ENCODE data around the gene CDH4.
"Not testable (repeated sequence)": the region's sequence is repeated elsewhere in the genome, so short reads cannot be mapped to it uniquely, and the experiment has no call there.

Gene CDH4

DNA sequence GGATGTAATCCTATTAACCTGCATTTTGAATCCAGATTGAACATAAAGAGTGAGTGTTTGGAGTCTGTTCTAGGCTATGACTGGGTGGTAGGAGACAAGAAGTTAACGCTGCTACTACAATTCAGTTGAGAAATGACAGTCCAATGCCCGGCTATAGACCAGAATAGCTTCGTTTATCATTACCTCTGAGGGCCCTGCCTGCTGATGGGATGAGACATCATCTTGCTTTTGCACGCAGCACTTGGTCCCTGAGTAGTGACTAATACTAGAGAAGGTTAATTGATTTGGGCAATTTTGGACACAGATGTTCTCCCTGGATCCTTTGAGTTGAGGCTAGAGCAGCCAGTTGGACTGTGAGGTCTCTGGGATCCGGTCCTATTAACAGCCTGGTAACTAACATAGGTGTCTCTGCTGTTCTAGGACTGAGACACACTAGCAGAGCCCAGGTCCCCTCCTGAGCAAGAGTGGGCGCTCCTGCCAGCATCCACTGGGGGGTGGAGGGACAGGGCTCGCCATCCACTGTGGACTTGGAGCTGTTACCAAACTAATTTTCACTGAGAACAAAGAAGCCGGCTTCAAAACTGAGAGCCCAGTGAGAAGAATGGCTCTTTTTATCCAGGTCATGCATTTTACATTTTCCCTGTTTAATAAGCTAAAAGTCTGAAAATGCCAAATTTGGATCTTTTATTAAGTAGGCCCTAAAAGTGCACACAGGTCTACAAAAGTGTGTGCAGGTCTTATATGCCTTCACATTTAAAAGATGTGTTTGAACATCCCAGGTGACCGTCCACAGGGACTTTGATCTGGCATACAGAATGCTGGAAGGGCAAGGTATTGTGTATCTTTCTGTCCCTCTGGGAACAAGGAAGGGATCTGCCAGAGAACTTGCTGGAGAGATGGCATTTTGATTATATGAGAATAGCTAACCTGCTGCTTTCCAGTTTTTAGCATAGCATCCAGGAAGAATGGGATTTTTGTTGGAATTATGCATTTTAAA, 212.5 kb downstream of the CDH4 start:
- DNase-seq, result peak; percentile 42

DNA sequence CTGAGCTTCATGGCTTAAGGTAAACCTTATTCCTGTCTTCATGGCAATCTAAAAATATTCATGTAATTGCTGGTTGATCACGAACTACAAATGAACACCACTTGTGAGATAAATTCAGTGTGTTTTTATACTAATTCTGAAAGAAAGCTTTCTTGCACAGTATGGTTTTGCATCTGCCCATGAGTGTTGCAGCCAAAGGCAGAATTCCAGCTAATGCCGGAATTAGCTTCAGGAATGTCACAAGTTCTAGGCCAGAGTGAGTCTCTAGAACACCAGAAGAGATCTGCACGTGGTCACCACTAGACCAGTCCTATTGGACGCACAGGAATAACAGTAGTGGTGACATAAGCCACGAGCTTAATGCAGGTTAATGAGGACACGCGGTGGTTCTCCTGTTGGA, 223.7 kb downstream of the CDH4 start:
- no peak for DNase-seq

DNA sequence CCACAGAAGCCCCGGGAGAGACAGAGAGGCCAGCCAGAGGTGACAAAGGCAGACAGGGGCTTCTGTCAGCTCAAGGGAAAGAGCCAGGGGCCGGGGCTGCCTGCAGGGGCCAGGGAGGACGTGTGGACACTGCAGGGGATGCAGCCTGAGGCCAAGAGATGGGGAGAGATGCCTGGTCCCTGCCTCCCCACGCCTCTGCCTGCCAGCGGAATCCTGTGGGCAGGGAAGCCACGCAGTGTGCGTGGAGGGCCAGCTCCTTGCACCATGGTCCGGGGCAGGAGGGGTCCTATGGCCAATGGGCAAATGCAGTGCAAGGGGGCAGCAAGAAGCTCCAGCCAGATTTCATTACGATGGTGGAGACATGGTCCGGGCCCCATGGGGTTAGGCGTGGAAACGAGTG, 224.9 kb downstream of the CDH4 start:
- no peak for DNase-seq

DNA sequence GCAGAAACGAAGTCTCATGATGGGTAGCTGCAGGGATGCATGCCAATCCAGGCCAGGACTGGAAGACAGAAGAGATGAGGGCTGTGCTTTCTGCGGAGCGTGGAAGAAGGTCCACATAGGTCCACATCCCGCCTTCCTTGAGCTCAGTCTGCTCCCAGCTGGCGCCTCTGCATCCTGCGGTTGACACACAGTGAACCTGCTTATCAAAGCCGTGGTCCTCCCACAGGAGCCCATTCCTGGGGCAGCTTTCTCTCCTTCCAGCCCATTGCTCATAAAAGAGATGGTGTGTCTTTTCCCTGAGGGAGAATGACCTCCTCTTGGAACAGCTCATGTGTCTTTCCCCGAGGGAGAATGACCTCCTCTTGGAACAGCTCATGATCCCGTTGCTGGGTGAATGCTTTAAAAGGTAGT, 225.4 kb downstream of the CDH4 start:
- no peak for DNase-seq

DNA sequence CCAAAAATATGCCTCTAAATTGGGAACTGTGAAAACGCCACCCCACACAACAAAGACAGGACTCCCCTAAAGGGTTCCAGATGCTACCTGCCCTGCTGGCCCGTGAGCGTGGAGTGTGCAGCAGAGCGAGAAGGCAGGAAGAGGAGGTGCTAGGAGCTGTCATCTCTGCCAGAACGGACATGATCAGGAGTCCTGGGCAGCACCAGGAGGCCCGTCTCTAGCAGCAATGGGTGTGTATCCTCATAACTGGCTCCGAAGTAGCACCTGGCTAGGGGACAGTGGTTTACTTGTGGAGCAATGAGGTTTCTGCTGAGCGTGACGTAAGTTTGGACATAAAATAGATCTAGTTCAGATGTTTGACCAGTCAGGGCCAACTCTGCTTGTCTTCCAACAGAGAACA, 226.0 kb downstream of the CDH4 start:
- DNase-seq, result no peak

DNA sequence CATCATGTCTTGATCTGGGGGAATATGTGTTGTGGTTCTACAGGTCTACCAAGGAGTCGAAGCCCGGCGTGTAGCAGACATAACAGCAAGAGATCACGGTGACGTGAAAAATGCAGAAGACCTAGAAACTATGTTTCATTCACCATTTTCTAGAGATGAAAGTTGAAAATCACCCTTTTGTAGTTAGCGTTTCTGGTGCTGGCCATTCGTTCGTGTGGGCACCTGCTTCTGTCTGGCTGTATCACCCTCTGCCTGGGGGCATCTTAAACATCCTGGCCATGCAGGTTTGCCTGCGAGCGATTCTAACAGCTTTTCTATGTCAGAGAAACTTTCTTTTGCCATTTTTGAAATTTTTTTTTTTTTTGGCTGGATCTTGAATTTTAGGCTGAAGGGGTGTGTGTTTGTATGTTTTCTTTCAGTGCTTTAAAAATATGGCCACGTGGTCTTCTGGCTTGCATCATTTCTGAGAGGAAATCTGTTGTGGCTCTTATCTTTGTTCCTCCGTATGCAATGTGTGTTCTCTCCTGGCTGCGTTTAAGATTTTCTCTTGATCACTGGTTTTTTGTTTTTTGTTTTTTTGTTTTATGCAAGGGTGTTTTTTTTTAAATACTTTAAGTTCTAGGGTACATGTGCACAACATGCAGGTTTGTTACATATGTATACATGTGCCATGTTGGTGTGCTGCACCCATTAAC, 226.7 kb downstream of the CDH4 start:
- no peak for DNase-seq

DNA sequence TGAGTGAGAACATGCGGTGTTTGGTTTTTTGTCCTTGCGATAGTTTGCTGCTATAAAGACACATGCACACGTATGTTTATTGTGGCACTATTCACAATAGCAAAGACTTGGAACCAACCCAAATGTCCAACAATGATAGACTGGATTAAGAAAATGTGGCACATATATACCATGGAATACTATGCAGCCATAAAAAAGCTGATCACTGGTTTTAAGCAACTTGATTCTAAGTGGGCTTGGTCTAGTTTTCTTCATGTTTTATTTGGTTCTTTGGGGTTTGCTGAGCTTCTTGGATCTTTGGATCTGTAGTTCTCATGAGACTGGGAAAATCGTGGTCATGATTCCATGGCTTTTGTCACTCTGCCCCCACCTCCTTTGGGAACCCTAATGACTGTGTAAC, 227.4 kb downstream of the CDH4 start:
- not testable (repeated sequence) for DNase-seq

DNA sequence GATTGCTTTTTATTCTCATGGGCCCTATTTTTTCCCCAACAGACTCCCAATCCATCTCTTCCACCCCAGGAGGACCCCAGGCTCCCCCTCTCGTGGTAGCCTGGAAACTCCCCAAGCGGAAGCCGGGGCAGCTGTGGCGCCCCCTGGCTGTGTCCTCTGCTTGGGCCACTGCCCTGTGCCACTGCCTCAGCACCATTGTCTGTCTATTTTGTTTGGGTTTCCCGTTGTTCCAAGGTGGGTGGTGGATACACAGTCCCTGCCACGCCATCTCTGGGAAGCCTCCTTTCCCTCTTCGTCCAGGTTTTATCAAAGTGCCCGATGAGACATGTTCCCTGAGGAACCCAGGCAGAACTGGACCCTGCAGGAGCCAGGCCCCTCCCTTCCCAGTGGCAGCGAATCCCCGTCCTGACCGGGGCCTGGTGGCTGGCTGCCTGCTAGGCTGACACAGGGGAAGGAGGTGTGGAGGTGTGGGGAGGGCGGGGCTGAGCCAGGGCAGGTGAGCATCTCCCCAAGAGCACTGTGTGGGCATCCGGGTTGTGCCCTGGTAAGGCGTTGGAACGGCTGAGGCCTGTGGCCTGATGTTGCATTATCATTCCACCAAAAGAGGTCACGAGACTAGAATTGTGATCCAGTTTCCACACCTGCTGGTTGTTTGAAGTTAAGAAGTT, 228.2 kb downstream of the CDH4 start:
- DNase-seq, result no peak

DNA sequence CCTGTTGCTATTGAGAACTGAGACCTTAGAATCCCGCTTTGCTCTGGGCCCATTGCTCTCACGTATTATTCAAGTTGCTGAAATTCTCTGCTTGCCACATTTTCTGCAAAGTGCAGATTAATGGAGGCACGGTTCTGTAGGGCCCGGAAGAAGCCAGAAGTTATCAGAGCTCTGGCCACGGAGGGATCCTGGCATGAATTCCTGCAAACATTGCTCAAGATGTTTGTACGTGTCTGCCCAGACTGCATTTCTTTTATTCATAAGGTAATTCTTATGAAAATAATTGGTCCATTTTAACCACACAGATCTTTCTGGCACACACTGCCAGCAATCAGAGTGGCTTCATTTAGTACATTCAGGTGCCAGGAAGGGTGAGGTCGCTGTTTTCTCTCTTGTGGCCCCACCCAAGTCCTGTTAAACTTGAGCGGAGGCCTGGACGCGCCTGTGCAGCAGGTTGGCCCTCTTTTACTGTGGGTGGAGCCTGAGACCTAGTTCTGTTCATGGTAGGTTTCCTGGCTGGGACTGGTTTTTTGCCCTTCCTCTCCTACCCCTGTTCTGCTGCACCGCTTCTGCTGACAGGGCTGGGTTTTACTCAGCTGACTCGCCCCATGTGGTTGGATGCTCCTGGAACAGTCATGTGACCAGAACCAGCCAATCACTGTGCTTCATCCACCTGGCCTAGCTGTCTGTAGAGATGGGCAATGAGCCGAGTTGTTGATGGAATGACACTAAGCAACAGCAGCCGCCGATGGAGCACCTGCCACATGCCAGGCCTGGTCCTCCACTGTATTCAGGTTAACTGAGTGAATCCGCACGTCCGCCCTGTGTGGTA, 230.2 kb downstream of the CDH4 start:
- DNase-seq, result no peak

DNA sequence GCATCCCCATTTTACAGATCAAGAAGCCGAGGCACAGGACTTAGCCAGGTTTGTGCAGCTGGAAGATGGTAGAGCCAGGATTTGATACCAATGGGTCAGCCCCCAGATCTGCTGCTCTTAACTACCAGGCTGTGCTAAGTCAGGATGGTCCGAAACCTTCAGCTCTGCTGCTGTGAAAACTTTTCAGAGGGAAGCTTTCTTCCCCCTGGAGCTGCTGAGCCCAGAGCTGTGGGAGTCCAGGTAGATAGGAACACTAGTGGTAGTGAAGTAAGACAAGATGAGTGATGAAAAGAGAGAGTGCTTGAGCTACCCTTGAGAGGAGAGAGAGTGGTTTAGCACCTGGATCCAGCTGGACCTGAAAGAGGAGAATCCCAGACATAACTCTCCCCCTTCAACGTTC, 230.8 kb downstream of the CDH4 start:
- DNase-seq, result no peak

DNA sequence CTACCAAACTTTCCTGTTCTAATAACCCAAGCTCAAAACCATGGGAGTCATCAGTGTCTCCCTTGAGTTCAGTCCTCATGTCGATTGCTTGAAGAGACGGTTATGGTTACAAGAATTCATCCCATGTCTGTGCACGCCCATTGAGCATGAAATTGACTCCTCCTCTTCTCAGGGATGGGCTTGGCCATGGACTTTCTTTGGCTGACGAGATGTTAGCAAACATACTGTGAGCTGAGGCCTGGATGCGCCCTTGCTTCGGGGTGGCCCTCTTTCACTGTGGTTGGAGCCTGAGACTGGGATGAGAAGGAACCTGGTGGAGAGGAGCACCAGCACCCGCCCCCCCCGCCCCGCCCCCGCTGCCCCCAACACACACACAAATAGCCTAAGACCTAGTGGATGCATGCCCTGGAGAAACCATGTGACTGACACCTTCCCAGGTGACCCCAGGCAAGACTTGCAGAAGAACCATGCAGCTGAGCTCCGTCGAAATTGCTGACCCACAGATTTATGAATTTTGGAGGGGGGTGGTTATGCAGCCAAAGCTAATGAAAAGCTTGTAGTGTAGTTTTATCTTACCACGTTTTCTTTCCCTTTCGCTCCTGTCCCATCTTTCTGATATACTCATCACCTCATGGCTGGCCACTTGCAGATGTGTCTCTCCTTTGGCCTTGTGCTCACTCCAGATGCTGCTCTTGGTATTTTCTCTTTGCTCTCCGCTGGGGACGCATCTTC, 231.4 kb downstream of the CDH4 start:
- DNase-seq, result no peak

DNA sequence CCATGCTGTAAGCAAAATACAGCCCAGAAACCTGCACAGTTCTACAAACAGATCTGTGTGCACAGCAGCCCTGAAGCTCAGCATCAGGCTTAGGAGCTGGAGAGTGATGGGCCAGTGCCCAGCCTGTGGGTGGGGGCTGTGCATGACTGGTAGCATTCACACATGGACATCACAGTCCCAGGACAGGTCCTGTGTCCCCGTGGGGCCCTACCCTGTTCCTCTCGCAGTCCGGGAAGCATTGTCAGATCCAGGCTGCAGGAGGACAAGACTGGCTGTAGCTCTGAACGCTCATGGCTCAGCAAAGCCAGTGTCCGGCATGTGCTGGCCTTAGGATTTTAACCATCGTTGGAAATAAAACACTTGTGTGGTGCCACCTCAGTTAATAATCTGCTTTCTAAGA, 234.1 kb downstream of the CDH4 start:
- no peak for DNase-seq

DNA sequence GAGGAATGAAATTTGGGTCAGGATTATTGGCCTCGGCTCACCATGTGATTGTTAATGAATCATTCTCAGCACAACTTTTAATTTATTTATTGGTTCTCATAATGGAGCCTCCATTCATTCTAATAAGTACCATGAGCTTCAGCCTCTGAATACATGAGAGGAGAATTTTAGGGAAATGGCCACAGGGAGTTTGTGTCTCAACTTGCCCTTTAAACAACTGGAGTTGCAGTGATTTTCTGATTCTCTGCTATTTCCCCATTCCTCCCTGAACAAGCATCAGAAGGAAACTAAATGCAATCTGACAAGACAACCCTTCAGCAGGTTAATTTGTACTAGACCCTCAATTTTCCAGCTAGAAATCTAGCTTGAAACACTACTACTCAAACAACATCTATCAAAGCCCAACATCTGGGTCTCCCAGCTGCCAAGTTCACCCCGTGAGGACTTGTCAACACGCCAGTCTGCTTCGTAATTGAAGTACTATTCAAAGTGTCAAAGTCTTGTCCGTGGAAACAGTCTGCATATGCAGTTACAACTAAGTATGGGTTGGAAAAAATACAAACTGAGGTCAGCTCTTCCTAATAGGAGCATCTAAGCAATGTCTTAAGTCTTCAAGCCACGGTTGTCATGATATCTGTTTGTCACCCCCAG, 235.4 kb downstream of the CDH4 start:
- DNase-seq, result no peak

DNA sequence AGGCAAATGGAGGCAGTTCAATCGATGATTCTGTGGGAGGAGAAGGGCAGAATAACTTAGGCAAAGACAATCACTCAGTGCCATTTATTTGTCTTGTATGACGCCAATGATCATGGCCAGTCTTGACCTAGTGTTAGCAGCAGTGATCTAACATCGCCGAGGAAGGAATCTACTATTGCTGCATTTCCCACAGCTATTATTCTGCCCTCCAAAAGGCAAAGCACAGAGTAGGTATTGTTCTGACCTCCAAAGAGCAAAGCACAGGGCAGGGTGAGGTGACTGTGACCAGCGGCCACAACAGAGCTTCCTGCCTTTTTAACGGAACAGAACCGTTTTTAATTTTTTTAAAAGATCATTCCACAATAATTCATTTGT, 235.9 kb downstream of the CDH4 start:
- no peak for DNase-seq

DNA sequence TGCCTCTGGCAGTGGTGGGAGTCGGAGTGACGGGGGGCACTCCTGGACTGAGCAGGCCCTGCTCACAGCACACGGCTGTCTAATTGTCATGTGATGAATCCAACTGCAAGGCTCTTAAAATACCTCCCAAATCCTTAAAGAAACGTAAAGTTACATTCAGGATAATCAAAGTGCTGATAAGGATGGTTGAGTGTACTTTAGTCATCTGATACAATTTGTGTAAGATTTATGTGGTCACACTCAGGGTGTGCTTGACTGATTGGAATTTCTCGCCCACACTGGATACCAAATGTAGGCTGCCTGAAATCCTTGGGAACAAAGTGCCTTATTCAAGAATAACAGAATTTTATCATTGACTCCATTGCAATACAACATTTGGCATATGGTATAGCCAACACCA, 238.7 kb downstream of the CDH4 start:
- DNase-seq, result no peak

DNA sequence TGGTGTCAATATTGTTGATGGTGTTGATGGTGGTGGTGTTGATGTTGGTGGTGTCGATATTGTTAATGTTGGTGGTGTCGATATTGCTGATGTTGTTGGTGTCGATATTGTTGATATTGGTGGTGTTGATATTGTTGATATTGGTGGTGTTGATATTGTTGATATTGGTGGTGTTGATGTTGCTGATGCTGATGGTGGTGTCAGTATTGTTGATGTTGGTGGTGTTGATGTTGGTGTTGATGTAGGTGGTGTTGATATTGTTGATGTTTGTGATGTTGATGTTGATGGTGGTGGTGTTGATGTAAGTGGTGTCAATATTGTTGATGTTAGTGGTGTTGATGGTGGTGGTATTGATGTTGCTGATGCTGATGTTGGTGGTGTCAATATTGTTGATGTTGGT, 240.0 kb downstream of the CDH4 start:
- no peak for DNase-seq

DNA sequence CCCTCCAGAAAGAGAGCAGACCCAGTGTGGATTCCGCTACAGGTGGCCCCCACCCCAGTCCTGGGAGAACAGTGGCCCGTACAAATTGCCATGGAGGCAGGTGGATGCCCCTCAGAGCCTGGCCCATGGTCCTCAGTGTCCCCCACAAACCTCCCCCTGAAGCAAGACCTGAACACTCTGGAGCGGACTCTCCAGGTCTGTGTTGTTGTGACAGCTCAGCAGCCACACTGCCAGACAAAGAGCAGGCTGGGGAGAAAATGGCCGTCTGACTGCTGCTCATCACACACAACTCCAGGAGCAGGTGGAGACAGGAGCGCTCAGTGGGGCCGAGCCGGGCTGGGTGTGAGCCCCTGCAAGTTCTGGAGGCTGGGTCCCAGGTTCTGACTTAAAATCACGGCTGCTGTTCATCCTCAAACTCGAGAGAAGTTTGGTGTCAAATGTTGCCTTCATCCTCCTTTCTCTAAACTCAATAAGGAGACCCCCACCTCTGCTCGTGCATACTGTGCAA, 241.8 kb downstream of the CDH4 start:
- DNase-seq, result no peak

DNA sequence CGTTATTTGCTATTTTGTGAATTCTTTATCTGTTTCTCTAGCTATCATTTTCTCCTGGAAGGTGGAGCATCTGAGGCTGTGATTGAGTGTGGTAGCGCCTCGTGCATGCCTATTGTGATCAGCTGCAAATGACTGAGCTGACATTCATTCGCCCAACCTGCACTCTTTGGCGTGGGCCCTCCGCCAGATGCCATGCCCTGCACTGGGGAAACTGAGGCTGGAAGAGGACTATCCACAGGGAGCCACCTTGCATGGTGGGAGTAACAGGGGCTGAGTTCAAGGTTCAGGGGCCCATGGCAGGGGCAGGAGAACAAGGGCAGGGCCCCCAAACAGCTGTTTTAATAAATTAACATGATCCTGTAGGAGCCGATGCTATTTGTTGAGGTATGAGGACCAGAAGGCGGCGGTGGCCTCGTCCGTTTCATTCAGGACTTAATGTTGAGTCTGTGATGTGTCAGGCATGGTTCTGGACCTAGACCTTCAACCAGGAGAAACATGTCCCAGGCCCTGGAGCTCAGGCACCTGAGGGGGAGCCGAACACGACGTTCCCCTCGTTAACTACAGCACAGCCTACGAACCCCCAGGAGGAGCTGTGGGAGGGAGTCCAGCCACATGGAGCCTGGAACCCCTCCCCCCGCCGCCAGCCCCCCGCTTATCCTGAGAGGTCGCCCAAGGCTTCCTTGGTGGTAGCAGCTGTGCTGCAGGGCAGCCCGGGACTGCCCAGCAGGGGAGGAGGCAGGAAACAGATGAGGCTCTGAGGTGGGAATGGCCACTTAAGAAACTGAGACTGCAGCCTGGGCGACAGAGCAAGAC, 242.9 kb downstream of the CDH4 start:
- DNase-seq, result peak; percentile 41

DNA sequence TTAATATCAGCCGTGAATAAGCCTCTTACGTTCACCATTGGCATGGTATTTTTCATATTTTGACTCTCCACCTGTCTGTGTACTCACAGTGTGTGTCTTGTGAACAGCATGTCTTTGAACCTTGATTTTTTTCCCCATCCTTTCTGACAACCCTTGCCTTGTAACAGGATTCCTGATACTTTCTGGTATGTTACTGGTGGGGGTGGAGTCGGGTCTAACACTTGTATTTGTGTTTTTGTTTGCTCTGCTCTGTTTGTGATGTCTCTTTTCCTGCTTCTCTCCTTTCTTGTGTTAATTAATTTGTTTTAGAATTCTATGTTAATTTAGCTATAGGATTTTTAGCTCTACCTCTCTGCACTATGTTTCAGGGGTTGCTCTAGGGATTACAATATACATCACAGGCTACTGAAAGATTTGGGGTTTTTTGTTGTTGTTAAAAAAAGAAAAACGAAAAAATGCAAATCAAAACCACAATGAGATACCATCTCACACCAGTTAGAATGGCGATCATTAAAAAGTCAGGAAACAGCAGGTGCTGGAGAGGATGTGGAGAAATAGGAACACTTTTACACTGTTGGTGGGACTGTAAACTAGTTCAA, 245.1 kb downstream of the CDH4 start:
- no peak for DNase-seq

Measured in islet precursor cell (in vitro differentiated cells).